ENCODE results near the gene TBX3. TPM values are rescaled to one million over a fixed set of nuclear protein-coding genes. Genes with fewer than 3 reads are reported as not detected.

Gene TBX3
- total and polyA plus RNA-seq, 12 donors, result 4.0 to 32.4 (median 11.4) TPM

DNA sequence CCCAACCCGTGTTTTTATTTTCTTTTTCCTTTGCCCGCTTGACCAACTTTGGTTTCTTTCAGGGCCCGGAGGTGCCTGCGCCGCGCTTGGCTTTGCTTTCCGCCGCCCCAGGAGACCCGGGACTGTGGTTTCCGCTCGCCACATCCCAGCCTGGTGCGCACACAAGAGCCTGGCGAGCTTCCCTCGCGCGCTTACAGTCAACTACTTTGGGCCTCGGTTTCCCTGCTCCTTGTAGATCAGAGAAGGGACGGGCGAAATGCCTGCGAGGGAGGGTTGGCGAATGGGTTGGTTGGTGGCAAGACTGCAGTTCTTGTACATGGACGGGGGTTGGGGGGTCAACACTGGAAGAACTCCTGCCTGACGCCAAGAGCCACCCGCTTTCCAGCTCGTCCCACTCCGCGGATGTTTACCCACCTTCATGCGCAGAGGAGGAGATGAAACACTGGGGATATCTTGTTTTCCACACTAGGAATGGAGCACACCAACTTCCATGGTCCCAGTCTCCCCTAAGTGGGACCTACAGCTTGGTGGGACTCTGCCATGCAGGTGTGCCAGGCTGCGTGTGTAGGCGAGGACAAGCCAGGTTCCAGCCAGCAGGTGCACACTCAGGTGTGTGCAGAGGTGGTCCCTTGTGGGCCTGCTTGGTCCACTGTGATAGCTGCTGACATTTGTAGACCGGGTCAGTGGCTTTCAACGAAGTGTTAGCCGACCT is 16.6 kb upstream of the TBX3 start:
- H3K9me3 ChIP-seq, result no peaks in the 10 kb centered on the region
- H3K27me3 ChIP-seq, result peaks cover 42 to 95% (median 86%) of the 10 kb centered on the region in 7 donors
- no peaks in the 10 kb centered on the region for H3K36me3 ChIP-seq
- intact Hi-C loops (cut with DNase I), result no loop called here
- H3K27ac ChIP-seq, result no peak overlapping the region
- no peak overlapping the region for H3K4me3 ChIP-seq
- ATAC-seq (no peak), DNase-seq (no peak)
- 14 to 16% methylated on average over 33 of the region's 33 CpGs for WGBS, 2 donors
- H3K4me1 ChIP-seq, result peaks cover 0 to 19% (median 10%) of the 10 kb centered on the region in 9 donors
- TF ChIP-seq, protein P1, sequence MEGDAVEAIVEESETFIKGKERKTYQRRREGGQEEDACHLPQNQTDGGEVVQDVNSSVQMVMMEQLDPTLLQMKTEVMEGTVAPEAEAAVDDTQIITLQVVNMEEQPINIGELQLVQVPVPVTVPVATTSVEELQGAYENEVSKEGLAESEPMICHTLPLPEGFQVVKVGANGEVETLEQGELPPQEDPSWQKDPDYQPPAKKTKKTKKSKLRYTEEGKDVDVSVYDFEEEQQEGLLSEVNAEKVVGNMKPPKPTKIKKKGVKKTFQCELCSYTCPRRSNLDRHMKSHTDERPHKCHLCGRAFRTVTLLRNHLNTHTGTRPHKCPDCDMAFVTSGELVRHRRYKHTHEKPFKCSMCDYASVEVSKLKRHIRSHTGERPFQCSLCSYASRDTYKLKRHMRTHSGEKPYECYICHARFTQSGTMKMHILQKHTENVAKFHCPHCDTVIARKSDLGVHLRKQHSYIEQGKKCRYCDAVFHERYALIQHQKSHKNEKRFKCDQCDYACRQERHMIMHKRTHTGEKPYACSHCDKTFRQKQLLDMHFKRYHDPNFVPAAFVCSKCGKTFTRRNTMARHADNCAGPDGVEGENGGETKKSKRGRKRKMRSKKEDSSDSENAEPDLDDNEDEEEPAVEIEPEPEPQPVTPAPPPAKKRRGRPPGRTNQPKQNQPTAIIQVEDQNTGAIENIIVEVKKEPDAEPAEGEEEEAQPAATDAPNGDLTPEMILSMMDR (IDR thresholded peaks at IDR 0.05), result no peak

DNA sequence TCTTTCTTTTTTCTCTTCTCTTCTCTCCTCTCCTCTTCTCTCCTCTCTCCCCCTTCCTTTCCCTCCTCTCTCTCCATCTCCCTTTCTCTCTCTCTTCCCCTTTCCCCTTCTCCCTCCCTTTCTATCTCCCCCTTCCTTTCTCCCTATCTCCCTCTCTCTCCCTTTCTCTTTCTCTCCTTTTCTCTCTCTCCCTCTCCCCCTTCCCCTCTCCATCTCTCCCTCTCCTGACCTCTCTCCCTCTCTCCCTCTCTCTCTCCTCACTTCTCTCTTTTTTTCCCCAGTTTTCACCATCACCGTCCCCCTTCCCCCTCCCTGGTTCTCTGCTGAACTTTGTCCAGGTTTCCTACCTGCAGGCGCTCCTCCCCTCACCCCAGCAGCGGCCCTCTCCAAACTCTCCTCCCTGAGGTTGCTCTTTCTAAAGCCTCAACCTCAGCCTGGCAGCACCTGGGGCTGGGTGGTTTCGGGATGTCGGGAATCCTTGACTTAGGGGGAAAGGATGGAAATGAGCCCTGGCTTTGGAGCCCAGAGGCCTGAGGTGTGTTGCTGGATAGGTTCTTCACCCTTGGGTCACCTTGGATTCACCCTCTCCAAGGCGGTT is 14.7 kb upstream of the TBX3 start:
- Histone ChIP-seq H3K4me3 (peak overlapping the region in 7 of 10 donors; percentile 8 to 40 (median 35)), H3K27ac (no peak overlapping the region), H3K4me1 (peaks cover 0 to 16% (median 10%) of the 10 kb centered on the region in 9 donors), H3K9me3 (no peaks in the 10 kb centered on the region), H3K27me3 (peaks cover 51 to 97% (median 96%) of the 10 kb centered on the region in 7 donors), H3K36me3 (no peaks in the 10 kb centered on the region)
- intact Hi-C loops (cut with DNase I), result loop anchor here in 1 of 10 donors (10.0 kb wide), 1 partner anchor 316 kb away; no protein-coding TSS in a partner anchor
- DNase-seq (no peak), ATAC-seq (no peak)
- TF ChIP-seq, protein P1 (IDR thresholded peaks at IDR 0.05), result no peak
- WGBS, 2 donors, result 16 to 18% methylated on average over 6 of the region's 6 CpGs

DNA sequence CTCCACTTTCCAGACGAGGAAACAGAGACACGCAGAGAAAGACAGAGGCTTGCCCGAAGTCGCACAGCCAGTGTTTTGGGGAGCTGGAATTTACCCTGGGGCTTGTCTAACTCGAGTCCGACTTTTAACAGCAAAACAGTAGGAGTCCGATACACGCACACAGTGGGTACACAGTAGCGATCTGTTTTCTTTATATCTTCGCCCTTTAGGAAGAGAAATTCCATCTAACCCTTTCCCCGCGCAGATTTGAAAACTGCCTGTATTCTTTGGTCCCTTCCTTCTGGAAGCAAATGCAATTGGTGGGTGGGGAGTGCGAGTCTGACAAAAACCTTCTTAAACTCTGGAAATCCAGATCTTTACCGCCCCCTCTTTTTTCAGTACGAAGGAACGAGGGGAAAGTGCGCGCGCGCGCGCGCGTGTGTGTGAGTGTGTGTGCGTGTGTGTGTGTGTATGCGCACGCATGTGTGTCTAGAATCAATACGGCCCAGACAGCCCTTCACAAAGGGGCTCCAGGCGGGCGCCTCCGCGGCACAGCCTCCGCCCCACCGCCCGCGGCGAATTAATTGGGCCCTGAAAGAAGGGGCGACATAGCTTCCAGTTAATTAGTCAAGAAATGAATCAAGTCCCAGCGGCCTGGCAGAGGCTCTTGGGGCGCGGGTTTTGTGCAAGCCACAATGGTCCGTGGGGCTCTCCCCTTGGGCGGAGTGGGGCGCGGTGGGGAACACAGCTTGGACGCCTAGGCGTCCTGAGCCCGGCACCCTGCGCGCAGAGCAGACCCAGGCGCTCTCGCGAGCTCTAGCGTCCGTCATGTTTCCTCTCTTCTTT is 14.0 kb upstream of the TBX3 start:
- peak in 1 of 8 donors; percentile 50 for ATAC-seq
- peaks cover under 1 to 18% (median 12%) of the 10 kb centered on the region in 9 donors for H3K4me1 ChIP-seq
- WGBS, 2 donors, result 4 to 8% methylated on average over 55 of the region's 55 CpGs
- intact Hi-C loops (cut with DNase I), result loop anchor here in 1 of 10 donors (10.0 kb wide), 1 partner anchor 317 kb away; no protein-coding TSS in a partner anchor
- H3K27ac ChIP-seq, result no peak overlapping the region
- H3K36me3 ChIP-seq, result no peaks in the 10 kb centered on the region
- peak overlapping the region in 9 of 10 donors; percentile 6 to 40 (median 31) for H3K4me3 ChIP-seq
- no peak for DNase-seq
- TF ChIP-seq, protein P1 (IDR thresholded peaks at IDR 0.05), result no peak
- no peaks in the 10 kb centered on the region for H3K9me3 ChIP-seq
- H3K27me3 ChIP-seq, result peaks cover 58 to 100% (median 99%) of the 10 kb centered on the region in 7 donors

DNA sequence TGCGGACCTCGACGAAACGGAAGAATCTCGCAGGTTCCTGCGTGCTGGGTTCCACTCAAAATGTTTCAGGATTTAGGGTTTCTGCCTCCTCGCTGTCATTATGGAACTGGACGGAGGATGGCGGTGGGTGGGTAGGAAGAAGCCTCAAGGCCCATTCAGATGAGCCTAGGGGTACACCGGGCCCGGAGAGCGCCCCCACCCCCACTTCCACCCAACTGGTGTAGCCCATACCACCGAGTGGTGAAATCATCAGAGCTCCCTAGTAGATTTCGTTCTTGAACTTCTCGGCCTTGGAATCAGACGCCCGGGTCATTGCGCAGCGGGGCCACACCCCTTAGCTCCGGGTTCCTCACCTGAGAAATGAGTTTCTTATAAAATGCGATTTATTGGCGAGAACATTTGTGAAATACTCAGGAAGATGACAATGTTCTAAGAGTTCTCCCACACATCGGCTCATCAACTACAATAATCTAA is 13.3 kb upstream of the TBX3 start:
- no peaks in the 10 kb centered on the region for H3K36me3 ChIP-seq
- H3K27me3 ChIP-seq, result peaks cover 60 to 100% (median 99%) of the 10 kb centered on the region in 7 donors
- H3K9me3 ChIP-seq, result no peaks in the 10 kb centered on the region
- 12 to 14% methylated on average over 23 of the region's 23 CpGs for WGBS, 2 donors
- ATAC-seq, result no peak
- intact Hi-C loops (cut with DNase I), result loop anchor here in 1 of 10 donors (10.0 kb wide), 1 partner anchor 318 kb away; no protein-coding TSS in a partner anchor
- peaks cover 2 to 25% (median 12%) of the 10 kb centered on the region in 9 donors for H3K4me1 ChIP-seq
- DNase-seq, result no peak
- no peak overlapping the region for H3K27ac ChIP-seq
- no peak overlapping the region for H3K4me3 ChIP-seq
- TF ChIP-seq, protein P1 (IDR thresholded peaks at IDR 0.05), result no peak
